ENCODE measurements around the gene MACROD2. TPM values are rescaled to one million over a fixed set of nuclear protein-coding genes. Genes with fewer than 3 reads are reported as not detected.

The MACROD2 gene
- polyA plus RNA-seq, 1 donor (not counting 4 experiments of a cell fraction or from before 2014, with no cell fraction given): 0.71 TPM

GRCh38 chr20:15146948-15147347 is 1151.6 kb downstream of the MACROD2 start:
- no peaks in the 10 kb centered on the region for H3K9me3 ChIP-seq (ENCODE audit: control insufficient read depth, low read depth, low read length)
- H3K9me1 ChIP-seq (ENCODE audit: control insufficient read depth, extremely low read depth, insufficient read depth, low read length): no peaks in the 10 kb centered on the region
- no peak for DNase-seq (ENCODE audit: low read depth, low spot score)
- H4K20me1 ChIP-seq (ENCODE audit: control insufficient read depth, extremely low read depth, insufficient read depth, low read length): no peaks in the 10 kb centered on the region
- TF ChIP-seq EZH2 (IDR thresholded peaks at IDR 0.05; ENCODE audit: low read length): no peak
- TF ChIP-seq CTCF (optimal IDR thresholded peaks at IDR 0.05 in 1 of 3, IDR thresholded peaks at IDR 0.05 in 1 of 3, conservative IDR thresholded peaks at IDR 0.05 in 1 of 3; ENCODE audit: extremely low read depth in 1 of 3, insufficient read depth in 2 of 3, low read length in 3 of 3): no peak
- H3K36me3 ChIP-seq (ENCODE audit: control insufficient read depth in 2 of 2, extremely low read depth in 1 of 2, insufficient read depth in 2 of 2, low read length in 2 of 2): no peaks in the 10 kb centered on the region
- H2AFZ ChIP-seq (ENCODE audit: control insufficient read depth, low read length): no peak overlapping the region
- no peaks in the 10 kb centered on the region for H3K4me1 ChIP-seq (ENCODE audit: control insufficient read depth, extremely low read depth, insufficient read depth, low read length)
- H3K27me3 ChIP-seq (ENCODE audit: control insufficient read depth, extremely low read depth, insufficient read depth, low read length): no peaks in the 10 kb centered on the region
- dilution Hi-C loops (cut with MboI; ENCODE audit: extremely low pct_ligation_motif_present, low sequenced_read_pairs): no loop called here
- no peaks in the 10 kb centered on the region for H3K79me2 ChIP-seq (ENCODE audit: control insufficient read depth, insufficient read depth, low read length)
- no peak overlapping the region for H3K9ac ChIP-seq (ENCODE audit: control insufficient read depth, extremely low read depth, insufficient read depth, low read length)
- FAIRE-seq: no peak
- H3K4me2 ChIP-seq (ENCODE audit: control insufficient read depth, extremely low read depth, insufficient read depth, low read depth, low read length): no peak overlapping the region
- H3K4me3 ChIP-seq (ENCODE audit: control insufficient read depth in 2 of 3, extremely low read depth in 1 of 3, insufficient read depth in 2 of 3, low read depth in 1 of 3, low read length in 3 of 3): no peak overlapping the region
- H3K27ac ChIP-seq (ENCODE audit: control insufficient read depth, insufficient read depth, low read length): no peak overlapping the region

- H4K20me1 ChIP-seq (ENCODE audit: control insufficient read depth, extremely low read depth, insufficient read depth, low read length): no peaks in the 10 kb centered on the region
- H3K4me1 ChIP-seq (ENCODE audit: control insufficient read depth, extremely low read depth, insufficient read depth, low read length): peaks cover 27% of the 10 kb centered on the region
- FAIRE-seq (no peak), DNase-seq (ENCODE audit: low read depth, low spot score) (no peak)
- TF ChIP-seq CTCF (optimal IDR thresholded peaks at IDR 0.05 in 1 of 3, IDR thresholded peaks at IDR 0.05 in 1 of 3, conservative IDR thresholded peaks at IDR 0.05 in 1 of 3; ENCODE audit: extremely low read depth in 1 of 3, insufficient read depth in 2 of 3, low read length in 3 of 3) (no peak), EZH2 (IDR thresholded peaks at IDR 0.05; ENCODE audit: low read length) (no peak)
- no peak overlapping the region for H3K9ac ChIP-seq (ENCODE audit: control insufficient read depth, extremely low read depth, insufficient read depth, low read length)
- H3K36me3 ChIP-seq (ENCODE audit: control insufficient read depth in 2 of 2, extremely low read depth in 1 of 2, insufficient read depth in 2 of 2, low read length in 2 of 2): no peaks in the 10 kb centered on the region
- H2AFZ ChIP-seq (ENCODE audit: control insufficient read depth, low read length): no peak overlapping the region
- H3K9me3 ChIP-seq (ENCODE audit: control insufficient read depth, low read depth, low read length): no peaks in the 10 kb centered on the region
- H3K4me2 ChIP-seq (ENCODE audit: control insufficient read depth, extremely low read depth, insufficient read depth, low read depth, low read length): peak overlapping the region; percentile 17
- H3K79me2 ChIP-seq (ENCODE audit: control insufficient read depth, insufficient read depth, low read length): no peaks in the 10 kb centered on the region
- H3K27ac ChIP-seq (ENCODE audit: control insufficient read depth, insufficient read depth, low read length): no peak overlapping the region
- H3K4me3 ChIP-seq (ENCODE audit: control insufficient read depth in 2 of 3, extremely low read depth in 1 of 3, insufficient read depth in 2 of 3, low read depth in 1 of 3, low read length in 3 of 3): no peak overlapping the region
- dilution Hi-C loops (cut with MboI; ENCODE audit: extremely low pct_ligation_motif_present, low sequenced_read_pairs): no loop called here
- H3K27me3 ChIP-seq (ENCODE audit: control insufficient read depth, extremely low read depth, insufficient read depth, low read length): no peaks in the 10 kb centered on the region
- no peaks in the 10 kb centered on the region for H3K9me1 ChIP-seq (ENCODE audit: control insufficient read depth, extremely low read depth, insufficient read depth, low read length)
Observed at GRCh38 chr20:15154070-15154469, 1158.8 kb downstream of the MACROD2 start.
